Effector memory CD4-positive, alpha-beta T cell (primary cell): ENCODE data around the gene GAL.

Source experiments
- DNase-seq, 3 donors: peaks; one replicate each; pipeline ENCODE4 v3.0.0-alpha.2; 2020
- H3K27ac ChIP-seq: 2 replicates; pipeline ENCODE4 v1.7.0; 2013; ENCODE audit warnings: mild to moderate bottlenecking, low read length, moderate library complexity; ENCODE audit not compliant: insufficient read depth, poor library complexity, severe bottlenecking
- H3K27me3 ChIP-seq: replicated peaks from 2 replicates; pipeline ENCODE4 v1.7.0; 2013; ENCODE audit warnings: mild to moderate bottlenecking, low read length; ENCODE audit not compliant: insufficient read depth, control insufficient read depth, poor library complexity, severe bottlenecking
- H3K36me3 ChIP-seq: 2 replicates; pipeline ENCODE4 v1.7.0; 2013; ENCODE audit warnings: mild to moderate bottlenecking, low read length, moderate library complexity; ENCODE audit not compliant: control insufficient read depth, insufficient read depth
- H3K4me1 ChIP-seq: 2 replicates; pipeline ENCODE4 v1.7.0; 2013; ENCODE audit warnings: low read length, mild to moderate bottlenecking; ENCODE audit not compliant: control insufficient read depth, insufficient read depth, poor library complexity, severe bottlenecking
- H3K4me3 ChIP-seq: 2 replicates; pipeline ENCODE4 v1.7.0; 2013; ENCODE audit warnings: low read length, low read depth, mild to moderate bottlenecking; ENCODE audit not compliant: insufficient read depth, poor library complexity, severe bottlenecking
- H3K9me3 ChIP-seq: 2 replicates; pipeline ENCODE4 v1.7.0; 2013; ENCODE audit warnings: mild to moderate bottlenecking, low read length, moderate library complexity; ENCODE audit not compliant: control insufficient read depth

Gene GAL

GRCh38 chr11:68666849-68667248, 17.5 kb upstream of the GAL start:
- Histone ChIP-seq H3K27me3 (no peaks in the 10 kb centered on the region), H3K27ac (no peak overlapping the region), H3K4me1 (no peaks in the 10 kb centered on the region), H3K9me3 (no peaks in the 10 kb centered on the region), H3K4me3 (no peak overlapping the region), H3K36me3 (no peaks in the 10 kb centered on the region)
- DNase-seq: no peak

DNA sequence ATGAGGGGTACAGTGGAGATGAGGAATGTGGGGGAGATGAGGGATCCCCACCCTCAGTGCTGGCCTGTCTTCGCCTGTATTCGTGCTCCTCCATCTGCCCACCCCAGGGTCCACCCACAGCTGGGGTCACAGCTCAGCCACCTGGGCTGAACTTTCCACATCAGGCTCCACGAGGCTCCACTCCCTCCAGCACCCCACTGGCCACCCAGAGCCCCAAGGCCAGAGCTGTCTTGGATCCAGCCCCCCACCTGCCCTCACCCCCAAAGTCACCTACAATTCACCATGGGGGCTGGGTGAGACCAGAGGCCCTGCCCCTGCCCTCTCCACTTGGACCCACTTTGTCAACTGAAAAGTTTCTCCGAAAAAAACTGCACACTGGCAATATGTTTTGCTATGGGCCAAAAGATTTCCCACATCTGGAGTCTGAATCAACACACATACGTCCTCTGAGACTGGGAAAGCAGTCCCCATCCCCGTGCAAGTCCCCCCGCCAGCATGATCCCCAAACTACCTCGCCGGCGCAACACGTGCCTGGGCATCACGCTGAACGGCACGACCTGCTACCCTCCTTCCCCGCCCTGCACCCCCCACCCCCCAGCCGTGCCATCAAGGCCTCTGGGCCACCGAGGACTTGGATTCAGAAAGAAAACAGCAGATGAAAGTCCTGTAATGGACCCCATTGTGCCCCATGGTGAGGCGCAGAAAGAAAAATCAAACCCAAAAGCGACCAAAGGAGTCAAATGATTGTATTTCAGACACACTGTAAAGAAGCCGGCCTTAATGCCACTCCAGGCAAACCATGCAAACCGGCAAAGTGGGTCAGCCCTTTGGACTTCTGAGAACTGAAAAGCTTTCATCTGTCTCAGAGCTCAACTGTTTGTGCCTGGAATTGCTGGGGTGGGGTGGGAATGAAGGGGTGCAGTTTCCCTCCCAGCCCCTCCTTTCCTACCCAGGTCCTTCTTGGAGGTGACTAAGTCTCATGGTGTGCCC, 16.5 kb upstream of the GAL start:
- H3K36me3 ChIP-seq: no peaks in the 10 kb centered on the region

GRCh38 chr11:68669301-68670090, 14.8 kb upstream of the GAL start:
- H3K36me3 ChIP-seq: no peaks in the 10 kb centered on the region
- H3K27me3 ChIP-seq: no peaks in the 10 kb centered on the region
- no peaks in the 10 kb centered on the region for H3K9me3 ChIP-seq
- DNase-seq: no peak
- H3K4me1 ChIP-seq: no peaks in the 10 kb centered on the region
- H3K27ac ChIP-seq: no peak overlapping the region
- H3K4me3 ChIP-seq: no peak overlapping the region

More for the DNA sequence above, 16.5 kb upstream of the GAL start:
- Histone ChIP-seq H3K4me1 (no peaks in the 10 kb centered on the region), H3K27ac (no peak overlapping the region), H3K9me3 (no peaks in the 10 kb centered on the region), H3K4me3 (no peak overlapping the region), H3K27me3 (no peaks in the 10 kb centered on the region)
- no peak for DNase-seq

GRCh38 chr11:68670208-68670992, 13.9 kb upstream of the GAL start:
- Histone ChIP-seq H3K4me3 (no peak overlapping the region), H3K9me3 (no peaks in the 10 kb centered on the region), H3K36me3 (no peaks in the 10 kb centered on the region), H3K27me3 (no peaks in the 10 kb centered on the region), H3K27ac (no peak overlapping the region), H3K4me1 (no peaks in the 10 kb centered on the region)
- no peak for DNase-seq

DNA sequence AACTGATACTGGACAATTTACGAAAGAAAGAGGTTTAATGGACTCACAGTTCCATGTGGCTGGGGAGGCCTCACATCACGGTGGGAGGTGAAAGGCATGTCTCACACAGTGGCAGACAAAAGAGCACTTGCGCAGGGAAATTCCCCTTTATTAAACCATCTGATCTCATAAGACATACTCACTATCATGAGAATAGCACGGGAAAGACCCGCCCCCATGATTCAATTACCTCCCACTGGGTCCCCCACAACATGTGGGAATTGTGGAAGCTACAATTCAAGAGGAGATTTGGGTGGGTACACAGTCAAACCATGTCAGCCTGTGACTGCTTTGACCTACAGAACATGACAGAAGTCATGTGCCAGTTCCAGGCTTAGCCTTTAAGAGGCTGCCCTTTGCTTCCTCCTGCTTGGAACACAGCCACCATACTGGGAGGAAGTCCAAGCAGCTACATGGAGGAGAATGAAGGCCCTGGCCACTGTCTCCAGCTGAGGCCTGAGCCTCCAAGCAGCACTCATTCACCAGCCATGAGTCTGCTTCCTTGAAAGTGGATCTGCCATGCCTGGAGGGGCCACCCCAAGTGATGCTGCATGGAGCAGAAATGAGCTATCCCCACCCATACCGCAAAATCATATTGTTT, 10.9 kb upstream of the GAL start:
- Histone ChIP-seq H3K36me3 (no peaks in the 10 kb centered on the region), H3K4me1 (no peaks in the 10 kb centered on the region), H3K9me3 (no peaks in the 10 kb centered on the region), H3K27me3 (no peaks in the 10 kb centered on the region), H3K4me3 (no peak overlapping the region), H3K27ac (no peak overlapping the region)
- DNase-seq: no peak

DNA sequence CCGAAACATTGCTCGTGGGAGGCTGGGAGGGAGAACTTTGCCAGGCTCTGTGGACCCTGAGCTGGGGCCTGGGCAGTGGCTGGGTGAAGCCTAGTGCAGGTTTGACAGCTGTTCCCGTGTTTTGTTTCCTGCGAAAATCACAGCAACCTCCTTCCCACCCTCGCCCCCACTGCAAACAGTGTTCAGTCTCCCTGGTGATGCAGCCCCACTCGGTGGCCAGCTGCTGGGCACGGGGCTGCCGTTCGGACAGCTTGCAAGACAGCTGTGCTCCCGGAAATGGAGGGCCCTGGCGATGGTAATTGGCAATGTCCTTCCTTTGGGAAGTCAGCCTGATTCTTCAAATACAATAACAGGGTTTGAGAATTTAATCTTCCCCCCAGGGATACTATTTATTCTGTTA, 10.4 kb upstream of the GAL start:
- DNase-seq: no peak
- no peaks in the 10 kb centered on the region for H3K36me3 ChIP-seq
- H3K4me1 ChIP-seq: no peaks in the 10 kb centered on the region
- no peaks in the 10 kb centered on the region for H3K9me3 ChIP-seq
- H3K27me3 ChIP-seq: no peaks in the 10 kb centered on the region
- H3K27ac ChIP-seq: no peak overlapping the region
- no peak overlapping the region for H3K4me3 ChIP-seq

GRCh38 chr11:68674461-68674860, 9.9 kb upstream of the GAL start:
- no peak overlapping the region for H3K27ac ChIP-seq
- no peak overlapping the region for H3K4me3 ChIP-seq
- H3K9me3 ChIP-seq: no peaks in the 10 kb centered on the region
- DNase-seq: no peak
- no peaks in the 10 kb centered on the region for H3K36me3 ChIP-seq
- H3K4me1 ChIP-seq: no peaks in the 10 kb centered on the region
- H3K27me3 ChIP-seq: no peaks in the 10 kb centered on the region

GRCh38 chr11:68677432-68677831, 6.9 kb upstream of the GAL start:
- no peak overlapping the region for H3K4me3 ChIP-seq
- DNase-seq: no peak
- no peak overlapping the region for H3K27ac ChIP-seq
- no peaks in the 10 kb centered on the region for H3K9me3 ChIP-seq
- no peaks in the 10 kb centered on the region for H3K36me3 ChIP-seq
- no peaks in the 10 kb centered on the region for H3K27me3 ChIP-seq
- no peaks in the 10 kb centered on the region for H3K4me1 ChIP-seq

GRCh38 chr11:68678031-68678441, 6.3 kb upstream of the GAL start:
- Histone ChIP-seq H3K27me3 (no peaks in the 10 kb centered on the region), H3K27ac (no peak overlapping the region), H3K4me1 (no peaks in the 10 kb centered on the region), H3K9me3 (no peaks in the 10 kb centered on the region), H3K4me3 (no peak overlapping the region), H3K36me3 (no peaks in the 10 kb centered on the region)
- DNase-seq: no peak
